Activated T-helper 1 cell treated with Interleukin-2 at 50 U/mL for 16 hours (primary cell): ENCODE data around the gene ZBTB7C.

Source experiments
- DNase-seq: peaks from one replicate; pipeline ENCODE4 v3.0.0-alpha.2; 2020; ENCODE audit warnings: low read depth

Gene ZBTB7C

GRCh38 chr18:48191494-48191893, 217.7 kb downstream of the ZBTB7C start:
- no peak for DNase-seq

DNA sequence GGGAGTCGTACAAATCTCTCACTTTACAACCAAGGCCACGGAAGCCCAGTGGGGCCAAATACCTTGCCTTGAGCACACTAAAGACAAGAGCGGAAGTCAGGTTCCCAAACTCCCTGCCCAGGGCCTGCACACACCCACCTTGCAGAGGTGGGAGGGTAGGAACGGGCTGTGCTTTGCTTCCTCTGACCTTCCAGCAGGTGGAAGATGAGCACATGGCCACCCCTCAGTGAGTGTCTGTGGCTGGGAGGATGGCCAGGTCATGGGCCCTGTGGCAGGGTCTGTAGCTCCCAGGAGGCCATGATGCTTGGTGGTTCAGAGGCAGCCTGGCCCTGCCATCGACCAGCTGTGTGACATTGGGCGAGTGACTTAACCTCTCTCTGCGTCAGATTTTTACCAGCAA, 218.2 kb downstream of the ZBTB7C start:
- DNase-seq = no peak

DNA sequence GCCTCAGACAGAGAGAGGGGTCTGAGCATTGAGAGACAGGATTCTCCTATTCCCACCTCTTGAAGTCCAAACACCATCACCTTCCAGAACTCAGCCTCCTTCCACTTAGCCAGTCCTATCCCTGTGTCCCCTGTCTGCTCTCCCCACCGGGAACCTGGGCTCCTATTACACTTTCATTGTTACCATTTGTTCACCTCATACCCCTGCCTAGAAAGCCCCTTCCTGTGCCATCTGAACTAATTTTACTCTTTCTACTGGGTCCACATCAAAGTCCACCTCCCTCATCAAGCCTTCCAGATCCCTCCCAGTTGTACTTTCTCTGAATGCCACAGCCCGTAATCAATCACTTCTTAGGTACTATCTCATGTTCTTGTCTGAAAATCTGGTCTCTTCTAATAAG, 220.6 kb downstream of the ZBTB7C start:
- DNase-seq = no peak

- DNase-seq = no peak
Measured at GRCh38 chr18:48186861-48187260, 222.3 kb downstream of the ZBTB7C start.

DNA sequence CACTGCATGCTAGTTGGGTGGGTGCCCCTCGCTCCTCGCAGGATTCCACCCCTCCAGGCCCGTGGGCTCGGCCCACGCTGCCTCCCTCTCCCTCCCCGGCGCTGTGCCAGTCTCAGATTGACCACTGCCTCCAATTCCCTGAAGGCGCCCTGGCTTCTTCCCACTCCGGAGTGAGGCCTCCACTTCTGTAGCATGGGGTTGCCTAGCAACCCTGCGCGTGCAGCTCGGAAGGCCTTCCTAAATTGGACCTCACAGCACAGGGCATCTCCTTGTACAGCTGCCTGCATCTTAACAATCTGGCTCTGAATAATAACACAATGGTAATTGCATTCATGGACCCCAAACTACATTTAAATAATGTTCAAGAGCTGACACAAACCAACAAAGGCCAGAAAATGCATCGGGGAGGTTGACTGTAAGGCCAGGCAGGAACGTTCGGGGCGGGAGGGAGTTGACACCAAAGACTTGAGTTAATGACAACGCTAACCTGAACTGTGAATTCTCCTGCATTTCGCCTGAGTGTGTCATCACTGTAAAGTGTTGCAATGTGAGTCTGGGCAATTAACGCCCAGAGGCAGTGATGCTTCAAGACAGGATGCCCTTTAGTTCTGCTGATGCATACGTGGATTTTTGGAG, 222.9 kb downstream of the ZBTB7C start:
- DNase-seq = no peak

DNA sequence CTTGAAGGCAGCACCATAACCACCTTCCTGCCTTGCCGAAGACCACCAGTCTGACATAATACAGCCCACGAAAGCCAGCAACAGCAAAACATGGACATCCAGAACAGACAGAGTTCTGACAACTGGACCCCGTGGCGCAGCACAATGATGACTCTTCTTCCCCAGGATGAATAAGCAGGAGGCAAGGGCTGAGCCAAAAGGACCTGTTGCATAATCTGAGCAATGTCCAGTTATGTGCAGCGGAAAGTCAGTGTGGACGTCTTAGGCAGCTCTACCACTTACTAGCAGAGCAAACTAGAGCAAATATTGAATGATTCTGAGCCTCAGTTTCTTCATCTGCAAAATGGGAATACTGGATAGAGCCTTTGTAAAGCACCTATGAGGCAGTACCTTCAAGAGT, 225.1 kb downstream of the ZBTB7C start:
- DNase-seq = no peak

- no peak for DNase-seq
Measured at GRCh38 chr18:48183613-48184012, 225.6 kb downstream of the ZBTB7C start.

GRCh38 chr18:48182779-48183178, 226.4 kb downstream of the ZBTB7C start:
- no peak for DNase-seq

GRCh38 chr18:48181857-48182256, 227.3 kb downstream of the ZBTB7C start:
- no peak for DNase-seq

- no peak for DNase-seq
Measured at GRCh38 chr18:48181087-48181823, 227.9 kb downstream of the ZBTB7C start.

DNA sequence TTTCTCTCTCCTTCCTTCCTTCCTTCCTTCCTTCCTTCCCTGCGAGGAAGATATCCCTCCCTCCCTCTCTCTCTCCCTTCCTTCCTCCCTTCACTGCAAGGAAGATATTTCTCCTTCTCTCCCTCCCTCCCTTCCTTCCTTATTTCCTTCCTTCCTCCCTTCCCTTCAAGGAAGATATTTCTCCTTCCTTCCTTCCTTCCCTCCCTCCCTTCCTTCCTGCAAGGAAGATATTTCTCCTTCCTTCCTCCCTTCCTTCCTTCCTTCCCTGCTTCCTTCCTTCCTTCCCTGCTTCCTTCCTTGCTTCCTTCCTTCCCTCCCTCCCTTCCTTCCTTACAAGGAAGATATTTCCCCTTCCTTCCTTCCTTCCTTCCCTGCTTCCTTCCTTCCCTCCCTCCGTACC, 229.5 kb downstream of the ZBTB7C start:
- DNase-seq = no peak

DNA sequence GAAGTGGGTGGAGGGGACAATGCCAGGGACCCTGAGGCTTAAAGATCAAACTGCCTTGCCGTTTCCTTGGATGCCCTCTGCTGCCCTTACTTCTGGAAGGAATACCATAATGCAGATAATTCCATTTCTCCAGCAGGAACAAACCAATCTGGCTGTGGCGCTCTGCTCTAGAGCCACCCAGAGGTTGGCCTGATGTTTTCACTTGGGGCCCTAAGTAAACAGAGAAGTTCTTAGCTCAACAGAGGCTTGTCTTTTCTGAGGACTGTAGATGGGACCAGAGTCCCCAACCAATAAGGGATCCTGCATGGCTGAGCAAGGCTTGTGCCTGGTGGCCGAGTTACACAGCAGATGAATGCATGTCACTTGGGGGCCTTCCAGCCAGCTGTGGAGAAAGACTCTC, 230.2 kb downstream of the ZBTB7C start:
- no peak for DNase-seq

DNA sequence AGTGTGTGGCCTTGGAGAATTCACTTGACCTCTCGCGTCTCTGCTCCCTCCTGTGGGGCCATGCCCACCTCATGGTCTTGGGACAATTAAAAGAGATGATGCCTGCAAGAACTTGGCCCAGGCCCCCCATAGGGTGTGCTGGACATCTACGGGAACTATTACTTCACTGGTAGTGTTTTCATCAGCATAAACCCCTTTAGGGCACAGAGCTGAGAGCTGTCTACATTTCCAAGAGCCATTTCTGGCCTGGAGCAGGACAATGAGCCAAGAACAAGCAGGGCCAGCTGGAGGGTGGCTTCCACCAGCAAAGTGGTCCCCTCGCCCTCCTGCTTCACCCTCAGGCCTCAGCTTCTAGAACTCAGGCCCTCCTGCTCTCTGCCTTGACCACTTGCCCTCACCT, 232.3 kb downstream of the ZBTB7C start:
- DNase-seq = no peak

GRCh38 chr18:48173557-48173956, 235.6 kb downstream of the ZBTB7C start:
- no peak for DNase-seq

DNA sequence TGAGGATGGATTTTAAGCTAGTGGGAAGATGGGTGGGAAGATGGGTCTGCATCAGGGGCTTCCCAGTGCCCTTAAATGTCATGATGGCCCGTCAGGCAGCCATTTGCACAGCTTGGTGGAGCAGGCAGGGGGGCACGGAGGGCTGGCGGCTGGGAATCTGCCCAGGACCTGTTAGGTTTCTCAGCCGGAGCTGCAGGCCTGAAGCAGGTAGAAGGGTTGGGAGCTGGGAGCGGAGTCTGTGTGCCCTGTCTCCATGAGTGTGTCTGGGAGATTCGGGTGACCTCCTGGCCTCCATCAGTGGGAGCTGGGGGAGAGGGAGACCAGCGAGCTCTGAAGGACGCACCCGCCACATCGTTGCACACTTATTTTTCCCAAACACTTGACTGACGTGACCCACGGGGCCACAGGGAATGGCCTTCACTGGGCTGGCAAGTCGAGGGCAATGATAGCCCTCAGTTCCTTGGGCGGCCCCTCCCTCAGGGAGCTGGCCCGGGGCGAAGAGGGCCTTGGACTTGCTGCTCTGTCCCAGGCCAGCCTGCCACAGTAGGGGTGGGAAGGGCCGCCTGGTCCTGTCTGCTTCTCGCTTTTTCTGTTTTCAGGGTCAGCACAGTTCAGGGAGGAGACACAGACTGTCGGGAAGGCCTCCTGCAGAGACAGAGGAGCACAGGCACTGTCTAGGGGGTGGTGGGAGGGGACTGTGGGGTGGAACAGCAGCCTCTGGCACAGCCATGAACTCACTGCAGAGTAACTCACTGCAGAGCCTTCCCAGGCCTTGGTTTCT, 236.8 kb downstream of the ZBTB7C start:
- DNase-seq = no peak

DNA sequence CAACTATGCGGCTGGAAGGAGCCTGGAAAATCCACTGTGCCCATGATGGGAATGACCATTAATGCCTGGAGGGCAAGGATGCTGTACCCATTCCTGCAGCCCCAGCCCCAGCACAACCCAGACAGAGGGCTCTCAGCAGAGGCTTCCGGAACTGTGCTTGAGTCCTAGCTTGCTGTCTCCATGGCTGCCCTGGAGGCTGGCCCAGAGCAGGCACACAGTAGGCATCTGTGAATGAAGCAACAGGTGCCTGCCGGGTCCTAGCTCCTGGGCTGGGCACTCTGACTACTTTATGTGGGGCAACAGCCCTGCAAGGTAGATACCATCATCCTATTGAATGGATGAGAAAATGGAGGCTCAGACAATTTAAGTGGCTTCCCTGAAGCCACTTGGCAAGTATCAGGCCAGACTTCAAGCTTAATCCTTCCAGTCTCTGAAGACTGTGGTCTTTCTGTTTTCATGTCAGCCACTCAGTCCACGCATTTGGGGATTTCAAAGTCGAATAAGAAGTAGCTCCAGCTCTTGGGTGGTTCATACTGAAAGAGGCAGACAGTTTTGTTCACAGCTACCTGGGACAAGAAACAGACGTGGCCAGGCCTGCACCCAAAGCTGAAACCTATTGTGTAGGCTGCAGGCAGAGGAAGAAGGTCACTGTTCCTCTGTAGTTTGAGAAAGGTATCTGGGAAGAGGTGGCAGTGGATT, 237.5 kb downstream of the ZBTB7C start:
- DNase-seq = no peak

DNA sequence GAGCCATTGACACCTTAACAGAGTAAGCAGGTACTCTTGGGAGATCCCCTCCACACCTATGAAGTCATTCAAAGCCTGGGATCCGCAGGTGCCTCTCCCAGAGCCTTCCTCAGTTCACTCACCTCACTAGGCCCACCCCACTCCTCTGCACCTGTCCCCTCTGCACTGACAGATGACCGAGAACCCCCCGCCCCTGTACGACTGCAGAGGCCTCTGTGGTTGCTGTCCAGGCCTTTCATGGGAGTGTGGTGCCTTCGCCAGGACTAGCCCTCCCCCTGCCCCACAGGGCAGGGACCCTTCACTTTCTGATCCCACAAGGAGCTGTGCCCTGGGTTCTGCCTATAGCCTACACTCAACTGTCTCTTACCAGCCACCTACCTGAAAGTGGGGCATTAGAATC, 238.5 kb downstream of the ZBTB7C start:
- no peak for DNase-seq

DNA sequence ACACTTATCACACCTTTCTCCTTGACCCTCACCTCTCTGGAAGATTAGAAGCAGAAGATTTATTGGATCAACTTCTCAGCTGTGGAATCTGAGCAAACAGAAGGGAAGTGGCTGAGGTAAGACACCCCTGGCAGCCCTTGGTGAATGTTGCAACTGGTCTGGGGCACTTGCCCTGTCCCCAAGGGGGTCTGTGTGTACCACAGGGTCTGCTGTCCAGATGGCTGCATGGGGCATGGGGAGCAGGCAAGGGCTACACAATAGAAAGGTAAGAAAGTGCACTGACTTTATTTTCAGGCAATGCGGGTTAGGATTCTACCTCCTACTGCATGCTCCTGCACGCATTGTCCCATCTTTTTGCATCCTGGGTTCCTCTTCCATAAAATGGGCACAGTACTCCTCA, 240.3 kb downstream of the ZBTB7C start:
- DNase-seq = no peak

GRCh38 chr18:48167897-48168253, 241.3 kb downstream of the ZBTB7C start:
- DNase-seq = no peak

GRCh38 chr18:48166336-48166875, 242.8 kb downstream of the ZBTB7C start:
- no peak for DNase-seq

DNA sequence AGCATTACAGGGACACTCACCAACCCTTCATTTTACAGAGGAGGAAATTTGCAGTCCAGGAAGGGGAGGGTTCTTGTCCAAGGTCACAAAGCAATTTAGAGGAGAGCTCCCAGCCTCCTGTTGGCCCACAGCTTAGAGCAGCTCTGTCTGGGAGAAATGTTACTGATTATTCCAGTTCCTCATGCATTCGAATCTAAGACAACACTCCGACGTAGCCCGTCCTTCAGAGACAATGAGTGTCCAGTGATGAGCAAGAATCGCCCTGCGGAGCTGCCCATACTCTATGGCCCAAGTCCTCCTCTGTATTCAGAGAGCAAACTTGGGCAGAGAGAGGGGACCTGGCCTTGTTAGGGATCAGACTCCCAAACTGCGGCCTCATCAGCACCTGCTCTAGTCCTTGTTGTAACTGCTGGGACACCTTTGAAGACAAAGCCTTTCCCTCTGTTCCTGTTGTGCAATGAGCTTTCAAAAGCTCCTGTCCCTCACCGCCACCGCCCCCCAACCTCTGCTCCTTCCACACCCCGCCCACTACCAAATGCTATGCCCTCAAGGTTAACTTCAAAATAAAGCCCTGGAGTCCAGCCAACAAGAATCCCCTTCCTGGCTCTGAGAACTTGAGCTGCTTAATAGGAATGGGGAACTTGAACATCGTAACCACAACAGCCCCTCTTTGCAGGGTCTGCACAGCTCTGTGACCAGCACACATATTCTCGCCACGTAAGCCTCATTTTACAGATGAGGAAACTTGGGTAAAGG, 243.9 kb downstream of the ZBTB7C start:
- no peak for DNase-seq

GRCh38 chr18:48164701-48165100, 244.5 kb downstream of the ZBTB7C start:
- no peak for DNase-seq
